HUES6 (cell line): ENCODE results near the gene BCAS3.

Experiments used
- H3K27ac ChIP-seq: 2 replicates; pipeline ENCODE4 v1.7.0; 2013; ENCODE audit warnings: low read depth, mild to moderate bottlenecking, low read length, inconsistent platforms
- H3K27me3 ChIP-seq: 2 replicates; pipeline ENCODE4 v1.6.1; 2013; ENCODE audit warnings: low read length; ENCODE audit not compliant: control insufficient read depth, insufficient read depth
- H3K36me3 ChIP-seq: 2 replicates; pipeline ENCODE4 v1.6.1; 2013; ENCODE audit warnings: low read length; ENCODE audit not compliant: control insufficient read depth, insufficient read depth
- H3K4me1 ChIP-seq: 2 replicates; pipeline ENCODE4 v1.6.1; 2013; ENCODE audit warnings: low read length; ENCODE audit not compliant: control insufficient read depth, insufficient read depth
- H3K4me3 ChIP-seq: 2 replicates; pipeline ENCODE4 v1.5.1; 2013; ENCODE audit warnings: low read depth, low read length
- H3K9ac ChIP-seq: one replicate; pipeline ENCODE4 v1.6.1; 2013; ENCODE audit warnings: mild to moderate bottlenecking, low read length
- H3K9me3 ChIP-seq: 2 replicates; pipeline ENCODE4 v1.6.1; 2013; ENCODE audit warnings: low read depth, low read length; ENCODE audit not compliant: control insufficient read depth, insufficient read depth

The BCAS3 gene

GRCh38 chr17:61205931-61206330, 528.3 kb downstream of the BCAS3 start:
- no peaks in the 10 kb centered on the region for H3K27me3 ChIP-seq
- H3K4me1 ChIP-seq = peaks cover 11% of the 10 kb centered on the region; the same call in 1 of the 2 replicates
- H3K36me3 ChIP-seq = no peaks in the 10 kb centered on the region
- no peak overlapping the region for H3K9ac ChIP-seq
- no peaks in the 10 kb centered on the region for H3K9me3 ChIP-seq
- no peak overlapping the region for H3K4me3 ChIP-seq
- H3K27ac ChIP-seq = no peak overlapping the region

GRCh38 chr17:61206922-61207321, 529.3 kb downstream of the BCAS3 start:
- Histone ChIP-seq H3K9me3 (no peaks in the 10 kb centered on the region), H3K4me1 (peaks cover 11% of the 10 kb centered on the region; the same call in 1 of the 2 replicates), H3K9ac (no peak overlapping the region), H3K27ac (no peak overlapping the region), H3K36me3 (no peaks in the 10 kb centered on the region), H3K4me3 (no peak overlapping the region), H3K27me3 (no peaks in the 10 kb centered on the region)

DNA sequence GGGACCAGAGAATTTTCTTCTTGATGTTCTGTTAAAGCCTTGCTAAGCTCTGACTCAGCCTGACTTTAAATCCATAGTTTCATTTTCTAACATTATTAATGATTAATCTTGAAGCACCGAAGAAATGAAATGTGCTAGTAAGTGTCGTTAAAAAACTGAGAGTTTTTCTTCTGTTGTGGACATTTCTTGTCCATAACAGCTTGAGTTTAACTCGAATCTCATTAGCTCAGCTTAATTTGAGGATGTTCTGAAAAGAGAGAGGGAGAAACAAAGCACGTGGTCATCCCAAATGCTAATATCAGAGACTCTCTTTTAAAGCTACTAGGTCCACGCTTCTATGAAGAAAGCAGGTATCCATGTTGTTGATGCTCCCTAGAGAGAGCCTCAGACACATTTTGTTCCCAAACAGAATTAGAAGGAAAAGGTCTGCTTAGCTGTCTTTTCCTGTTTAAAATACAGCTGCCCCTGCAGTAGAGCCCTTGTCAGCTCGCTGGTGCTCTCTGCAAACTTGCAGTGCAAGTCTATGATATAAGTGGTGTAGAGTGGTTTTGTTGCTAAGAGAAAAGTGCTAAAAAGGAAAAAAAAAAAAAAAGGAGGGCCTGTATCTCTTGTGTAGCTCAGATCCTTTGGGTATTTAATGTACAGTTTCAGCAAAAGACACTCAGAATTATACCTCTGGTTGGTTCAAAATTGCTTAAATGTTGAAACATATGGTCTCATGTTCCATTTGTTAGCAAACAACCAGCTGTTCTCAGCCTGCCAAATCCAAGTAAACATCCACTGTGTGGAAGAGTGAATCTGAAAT, 530.9 kb downstream of the BCAS3 start:
- Histone ChIP-seq H3K27ac (no peak overlapping the region), H3K27me3 (no peaks in the 10 kb centered on the region), H3K4me3 (no peak overlapping the region), H3K9me3 (no peaks in the 10 kb centered on the region), H3K9ac (no peak overlapping the region), H3K4me1 (peaks cover 11% of the 10 kb centered on the region; the same call in 1 of the 2 replicates), H3K36me3 (no peaks in the 10 kb centered on the region)

GRCh38 chr17:61209106-61209439, 531.4 kb downstream of the BCAS3 start:
- Histone ChIP-seq H3K27ac (no peak overlapping the region), H3K4me3 (no peak overlapping the region), H3K27me3 (no peaks in the 10 kb centered on the region), H3K9me3 (no peaks in the 10 kb centered on the region), H3K9ac (no peak overlapping the region), H3K36me3 (no peaks in the 10 kb centered on the region), H3K4me1 (peaks cover 6% of the 10 kb centered on the region; the same call in 1 of the 2 replicates)

DNA sequence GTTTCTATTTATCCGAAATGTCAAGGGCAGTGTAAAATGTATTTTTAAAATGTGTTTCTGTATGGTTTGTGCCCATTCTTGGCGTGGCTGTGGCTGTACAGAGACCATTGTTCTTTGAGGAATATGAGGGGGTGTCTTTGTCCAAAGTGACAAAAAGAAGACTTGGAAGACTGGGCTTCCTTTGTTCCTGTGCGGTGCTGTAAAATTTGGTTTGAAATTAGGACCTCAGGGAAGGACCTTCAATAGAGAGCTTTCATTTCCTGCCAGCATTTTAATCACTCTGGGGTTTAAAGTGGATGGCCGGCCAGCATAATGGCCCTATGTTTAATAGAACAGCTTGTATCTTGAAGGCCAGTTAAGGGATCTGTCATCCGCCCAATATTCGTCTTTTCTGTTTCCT, 531.9 kb downstream of the BCAS3 start:
- H3K36me3 ChIP-seq = no peaks in the 10 kb centered on the region
- no peak overlapping the region for H3K4me3 ChIP-seq
- H3K9me3 ChIP-seq = no peaks in the 10 kb centered on the region
- no peak overlapping the region for H3K27ac ChIP-seq
- H3K9ac ChIP-seq = no peak overlapping the region
- peaks cover 4% of the 10 kb centered on the region; the same call in 1 of the 2 replicates for H3K4me1 ChIP-seq
- no peaks in the 10 kb centered on the region for H3K27me3 ChIP-seq

GRCh38 chr17:61211236-61211635, 533.6 kb downstream of the BCAS3 start:
- Histone ChIP-seq H3K36me3 (no peaks in the 10 kb centered on the region), H3K9ac (no peak overlapping the region), H3K4me3 (no peak overlapping the region), H3K4me1 (peaks cover 4% of the 10 kb centered on the region; the same call in 1 of the 2 replicates), H3K27me3 (no peaks in the 10 kb centered on the region), H3K27ac (no peak overlapping the region), H3K9me3 (no peaks in the 10 kb centered on the region)

GRCh38 chr17:61212655-61213054, 535.0 kb downstream of the BCAS3 start:
- H3K9ac ChIP-seq = no peak overlapping the region
- no peaks in the 10 kb centered on the region for H3K9me3 ChIP-seq
- H3K36me3 ChIP-seq = no peaks in the 10 kb centered on the region
- no peaks in the 10 kb centered on the region for H3K27me3 ChIP-seq
- no peak overlapping the region for H3K27ac ChIP-seq
- no peak overlapping the region for H3K4me3 ChIP-seq
- peaks cover 4% of the 10 kb centered on the region; the same call in 1 of the 2 replicates for H3K4me1 ChIP-seq

DNA sequence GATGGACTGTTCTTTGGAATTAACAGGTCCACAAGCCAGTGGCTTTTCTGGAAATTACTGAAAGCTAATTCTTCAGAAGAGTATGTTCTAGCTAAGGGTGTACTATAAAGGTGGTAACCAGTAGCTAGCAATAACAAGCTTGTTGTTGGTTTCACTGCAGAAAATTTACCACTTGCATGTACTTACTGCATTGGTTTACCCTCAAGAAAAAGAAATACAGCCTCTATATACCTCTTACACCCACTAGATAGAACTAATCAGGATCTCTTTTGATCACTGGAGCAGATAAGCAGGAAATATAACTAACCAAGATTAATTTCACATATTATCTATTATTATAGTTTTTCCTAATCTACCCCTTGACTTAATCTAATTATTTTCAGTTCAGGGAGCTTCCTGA, 537.1 kb downstream of the BCAS3 start:
- Histone ChIP-seq H3K9ac (no peak overlapping the region), H3K4me3 (no peak overlapping the region), H3K36me3 (no peaks in the 10 kb centered on the region), H3K27ac (no peak overlapping the region), H3K9me3 (no peaks in the 10 kb centered on the region), H3K4me1 (peaks cover 5% of the 10 kb centered on the region), H3K27me3 (no peaks in the 10 kb centered on the region)

- no peak overlapping the region for H3K9ac ChIP-seq
- peaks cover 5% of the 10 kb centered on the region for H3K4me1 ChIP-seq
- no peaks in the 10 kb centered on the region for H3K36me3 ChIP-seq
- H3K27me3 ChIP-seq = no peaks in the 10 kb centered on the region
- H3K27ac ChIP-seq = no peak overlapping the region
- no peak overlapping the region for H3K4me3 ChIP-seq
- no peaks in the 10 kb centered on the region for H3K9me3 ChIP-seq
Measured at GRCh38 chr17:61216066-61216465, 538.4 kb downstream of the BCAS3 start.

DNA sequence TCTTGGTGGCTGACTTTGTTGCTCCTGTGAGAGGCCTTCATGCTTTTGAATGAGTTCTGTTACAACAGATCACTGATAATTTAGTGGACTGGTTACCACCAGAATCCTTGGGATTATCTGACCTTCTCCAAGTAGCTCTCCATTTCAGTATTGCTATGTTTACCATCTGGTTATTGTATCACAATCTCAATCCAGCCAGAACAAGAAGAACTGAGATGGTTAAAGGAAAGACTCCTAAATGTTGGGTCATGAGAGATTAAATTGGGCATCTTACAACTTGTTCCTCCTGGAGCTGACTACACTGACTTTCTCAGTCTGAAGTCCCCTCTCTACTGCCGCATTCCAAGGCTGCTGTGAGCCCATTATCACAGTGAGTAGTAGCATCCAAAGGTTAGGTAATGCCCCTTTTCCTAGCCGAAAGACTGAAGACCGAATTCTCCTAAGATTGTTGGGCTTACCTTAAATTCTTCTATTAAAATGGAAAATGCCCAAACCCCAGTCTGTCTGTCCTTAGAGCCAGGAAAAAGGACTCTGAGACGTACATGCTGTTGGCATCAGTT, 540.3 kb downstream of the BCAS3 start:
- peaks cover 5% of the 10 kb centered on the region; the same call in 1 of the 2 replicates for H3K4me1 ChIP-seq
- H3K9ac ChIP-seq = no peak overlapping the region
- no peak overlapping the region for H3K4me3 ChIP-seq
- H3K27me3 ChIP-seq = no peaks in the 10 kb centered on the region
- H3K9me3 ChIP-seq = no peaks in the 10 kb centered on the region
- H3K27ac ChIP-seq = no peak overlapping the region
- H3K36me3 ChIP-seq = no peaks in the 10 kb centered on the region

GRCh38 chr17:61218438-61218837, 540.8 kb downstream of the BCAS3 start:
- Histone ChIP-seq H3K4me3 (no peak overlapping the region), H3K4me1 (peaks cover 5% of the 10 kb centered on the region; the same call in 1 of the 2 replicates), H3K9me3 (no peaks in the 10 kb centered on the region), H3K27ac (no peak overlapping the region), H3K36me3 (no peaks in the 10 kb centered on the region), H3K9ac (no peak overlapping the region), H3K27me3 (no peaks in the 10 kb centered on the region)
